H1 (cell line): ENCODE results near the gene CCDC112. TPM values are rescaled to one million over a fixed set of nuclear protein-coding genes. Genes with fewer than 3 reads are reported as not detected.

Source experiments
- CTCF ChIA-PET: fragments of 300-600 bp; sonication (Branson Sonifier 250); formaldehyde crosslinking; loops from one replicate; lab custom pipeline; 2021; ENCODE audit not compliant: partially characterized antibody; lab: Charles Lee
- POLR2A ChIA-PET: fragments of 300-600 bp; sonication (Branson Sonifier 250); formaldehyde crosslinking; loops from one replicate; lab custom pipeline; 2021; ENCODE audit warnings: inconsistent platforms; ENCODE audit not compliant: partially characterized antibody; lab: Charles Lee
- DNase-seq, 2 experiments: peaks; one replicate each; pipeline versions ENCODE4 v3.0.0 to v3.0.0-alpha.2; 2010 to 2022; ENCODE audit warnings: low spot score in 2 of 2, low read depth in 1 of 2, mixed read lengths in 1 of 2
- FAIRE-seq: peaks from 2 replicates; lab custom pipeline; 2011; peaks lifted over from hg19 to GRCh38; lab: Jason Lieb, UNC
- H2AFZ ChIP-seq: 2 replicates; pipeline ENCODE4 v1.8.1; 2012; ENCODE audit warnings: low read length, inconsistent platforms
- H2AK5ac ChIP-seq: 2 replicates; pipeline ENCODE4 v1.6.1; 2013; ENCODE audit warnings: low read depth, low read length
- H2BK120ac ChIP-seq: replicated peaks from 2 replicates; pipeline ENCODE3; 2013; ENCODE audit warnings: low read depth, low read length, inconsistent platforms
- H2BK12ac ChIP-seq: 2 replicates; pipeline ENCODE4 v1.6.1; 2013; ENCODE audit warnings: low read depth, low read length
- H2BK15ac ChIP-seq: 2 replicates; pipeline ENCODE4 v1.6.1; 2013; ENCODE audit warnings: low read length
- H2BK20ac ChIP-seq: 2 replicates; pipeline ENCODE4 v1.6.1; 2013; ENCODE audit warnings: low read length
- H2BK5ac ChIP-seq: 2 replicates; pipeline ENCODE4 v1.6.1; 2013; ENCODE audit warnings: low read depth, low read length
- H3K14ac ChIP-seq: 2 replicates; pipeline ENCODE4 v1.6.1; 2013; ENCODE audit warnings: inconsistent platforms; ENCODE audit not compliant: insufficient read length
- H3K18ac ChIP-seq: 2 replicates; pipeline ENCODE4 v1.6.1; 2013; ENCODE audit warnings: low read length; ENCODE audit errors: extremely low read depth
- H3K23ac ChIP-seq: 2 replicates; pipeline ENCODE4 v1.6.1; 2013; ENCODE audit warnings: inconsistent platforms; ENCODE audit not compliant: insufficient read length
- H3K23me2 ChIP-seq: 2 replicates; pipeline ENCODE4 v1.6.1; 2013; ENCODE audit warnings: low read depth, low read length
- H3K27ac ChIP-seq: 2 replicates; pipeline ENCODE4 v1.6.1; 2011; ENCODE audit warnings: low read depth, low read length, inconsistent platforms
- H3K27me3 ChIP-seq, 4 experiments: replicated peaks in 1 of 4; 1 replicate in 1 of 4; 2 replicates in 3 of 4; pipeline versions ENCODE4 v1.6.1 to v1.8.1; 2011 to 2013; ENCODE audit warnings: low read length in 3 of 4, mild to moderate bottlenecking in 3 of 4, inconsistent platforms in 2 of 4, mixed read lengths in 2 of 4, moderate library complexity in 1 of 4; ENCODE audit not compliant: control insufficient read depth in 3 of 4, insufficient read depth in 3 of 4; ENCODE audit errors: extremely low read depth in 1 of 4
- H3K36me3 ChIP-seq, 4 experiments: 2 replicates each; pipeline versions ENCODE4 v1.6.1 to v1.8.1; 2011 to 2013; ENCODE audit warnings: mild to moderate bottlenecking in 4 of 4, low read length in 3 of 4, moderate library complexity in 2 of 4, control low read depth in 1 of 4, inconsistent platforms in 1 of 4; ENCODE audit not compliant: insufficient read depth in 4 of 4, control insufficient read depth in 2 of 4
- H3K4ac ChIP-seq: replicated peaks from 2 replicates; pipeline ENCODE3; 2013; ENCODE audit warnings: low read length, low read depth, mixed read lengths, inconsistent platforms; ENCODE audit not compliant: insufficient read length
- H3K4me1 ChIP-seq, 4 experiments: replicated peaks in 1 of 4; 1 replicate in 1 of 4; 2 replicates in 3 of 4; pipeline versions ENCODE4 v1.6.1 to v1.8.1; 2011 to 2013; ENCODE audit warnings: low read length in 3 of 4, inconsistent platforms in 2 of 4, mixed read lengths in 1 of 4; ENCODE audit not compliant: insufficient read depth in 4 of 4, control insufficient read depth in 3 of 4
- H3K4me2 ChIP-seq, 2 experiments: 2 replicates each; pipeline versions ENCODE4 v1.6.1 to v1.8.1; 2011 to 2013; ENCODE audit warnings: low read depth in 2 of 2, low read length in 2 of 2, control low read depth in 1 of 2, inconsistent platforms in 1 of 2, mild to moderate bottlenecking in 1 of 2; ENCODE audit not compliant: insufficient read depth in 1 of 2
- H3K4me3 ChIP-seq, 4 experiments: fragments of 200-600, 300-600 bp in 1 of 4; sonication (generic), shearing (Covaris generic), sonication (Bioruptor Twin) in 1 of 4; 2 replicates each; pipeline versions ENCODE4 v1.5.1 to v1.8.1; 2011 to 2016; ENCODE audit warnings: low read length in 4 of 4, low read depth in 3 of 4, control low read depth in 2 of 4, inconsistent platforms in 2 of 4, mild to moderate bottlenecking in 2 of 4, mixed read lengths in 1 of 4, moderate library complexity in 1 of 4; ENCODE audit not compliant: insufficient read depth in 2 of 4; ENCODE audit errors: extremely low read depth in 1 of 4
- H3K56ac ChIP-seq: replicated peaks from 2 replicates; pipeline ENCODE3; 2013; ENCODE audit warnings: low read depth, mild to moderate bottlenecking, mixed read lengths, low read length, inconsistent platforms; ENCODE audit not compliant: insufficient read length
- H3K79me1 ChIP-seq: 2 replicates; pipeline ENCODE4 v1.6.1; 2013; ENCODE audit warnings: low read depth, low read length, control low read depth
- H3K79me2 ChIP-seq, 2 experiments: 2 replicates each; pipeline versions ENCODE4 v1.6.1 to v1.8.1; 2012 to 2013; ENCODE audit warnings: low read length in 2 of 2, mild to moderate bottlenecking in 2 of 2, inconsistent platforms in 1 of 2; ENCODE audit not compliant: insufficient read depth in 2 of 2, control insufficient read depth in 1 of 2
- H3K9ac ChIP-seq, 4 experiments: replicated peaks in 1 of 4; 1 replicate in 1 of 4; 2 replicates in 3 of 4; pipeline versions ENCODE4 v1.6.1 to v1.8.1; 2011 to 2013; ENCODE audit warnings: low read depth in 3 of 4, low read length in 3 of 4, control low read depth in 2 of 4, mild to moderate bottlenecking in 2 of 4, moderate library complexity in 2 of 4, inconsistent platforms in 1 of 4; ENCODE audit errors: extremely low read depth in 1 of 4
- H3K9me3 ChIP-seq, 2 experiments: 2 replicates each; pipeline versions ENCODE4 v1.6.1 to v1.8.1; 2012 to 2013; ENCODE audit warnings: mild to moderate bottlenecking in 2 of 2, moderate library complexity in 2 of 2, control low read depth in 1 of 2, inconsistent platforms in 1 of 2, low read depth in 1 of 2, low read length in 1 of 2, mixed read lengths in 1 of 2; ENCODE audit not compliant: insufficient read depth in 2 of 2
- H4K20me1 ChIP-seq, 2 experiments: replicated peaks in 1 of 2; 2 replicates each; pipeline versions ENCODE3 to v1.8.1; 2011 to 2013; ENCODE audit warnings: inconsistent platforms in 2 of 2, low read length in 2 of 2, mild to moderate bottlenecking in 1 of 2; ENCODE audit not compliant: insufficient read depth in 2 of 2, control insufficient read depth in 1 of 2
- H4K5ac ChIP-seq: 2 replicates; pipeline ENCODE4 v1.6.1; 2013; ENCODE audit warnings: low read length, low read depth, mixed read lengths, inconsistent platforms; ENCODE audit not compliant: insufficient read length
- H4K8ac ChIP-seq: 2 replicates; pipeline ENCODE4 v1.8.0; 2013; ENCODE audit warnings: mild to moderate bottlenecking, moderate library complexity, low read length, inconsistent platforms; ENCODE audit not compliant: insufficient read depth; ENCODE audit errors: extremely low read depth
- H4K91ac ChIP-seq: replicated peaks from 2 replicates; pipeline ENCODE3; 2013; ENCODE audit warnings: low read length, mixed read lengths, inconsistent platforms; ENCODE audit not compliant: insufficient read length
- HDAC2 ChIP-seq, 2 experiments: fragments of 300-600 bp in 1 of 2; sonication (generic) in 1 of 2; IDR thresholded peaks; 2 replicates each; pipeline ENCODE4 v1.6.1; 2011 to 2012; ENCODE audit warnings: low read depth in 2 of 2, low read length in 2 of 2, mild to moderate bottlenecking in 2 of 2, moderate library complexity in 2 of 2, borderline replicate concordance in 1 of 2, inconsistent platforms in 1 of 2
- RNF2 ChIP-seq: fragments of 200-900, 300-1000 bp; sonication (generic); IDR thresholded peaks from 2 replicates; pipeline ENCODE4 v1.7.1; 2016; ENCODE audit warnings: borderline replicate concordance, low read depth, mild to moderate bottlenecking, antibody characterized with exemption, low read length; ENCODE audit not compliant: poor library complexity, severe bottlenecking; ENCODE audit errors: missing control alignments
- WGBS, 2 experiments: shearing (Covaris generic) in 1 of 2; methylation state at CpG; one replicate each; pipeline versions ENCODE4 v1.1.6 to v1.1.7; 2013 to 2015; ENCODE audit warnings: low lambda C conversion rate in 2 of 2, mixed read lengths in 2 of 2, inconsistent platforms in 1 of 2, low coverage in 1 of 2, missing lambda C conversion rate in 1 of 2; ENCODE audit not compliant: insufficient replicate concordance in 2 of 2, insufficient coverage in 1 of 2, insufficient read length in 1 of 2; ENCODE audit errors: extremely low coverage in 1 of 2, missing lambda C conversion rate in 1 of 2; 5-methylcytosine and 5-hydroxymethylcytosine counted together
- polyA plus RNA-seq, 7 experiments: library from polyadenylated mRNA; depleted of rRNA in 3 of 7; stranded (reverse) in 5 of 7; unstranded in 2 of 7; fragments of >200 nt in 5 of 7; fragments of 200-250 nt in 2 of 7; gene quantifications; 1 replicate in 5 of 7; 2 replicates in 1 of 7; 4 replicates in 1 of 7; pipeline versions ENCODE4 v1.2.1 to v1.2.3, GENCODE V29; 2011 to 2013; ENCODE audit warnings: missing spikeins in 2 of 7, mixed read lengths in 2 of 7
- total RNA-seq: library from RNA; stranded (reverse); fragmentation: NEBNext Ultra II Directional; extraction: Animal tissue kit (Norgen Biotek cat#: 25700); gene quantifications from 2 replicates; pipeline ENCODE4 v1.2.1, GENCODE V29; 2021
- TF ChIP-seq, protein P1 (sequence below): IDR thresholded peaks from 2 replicates; pipeline ENCODE4 v1.6.1; 2012; ENCODE audit warnings: low read length, inconsistent platforms

Gene CCDC112
- total and polyA plus RNA-seq, 2 of the 8 experiments (the other 6 are each of a cell fraction or from before 2014, with no cell fraction given), result 3.3 to 15.6 TPM

DNA sequence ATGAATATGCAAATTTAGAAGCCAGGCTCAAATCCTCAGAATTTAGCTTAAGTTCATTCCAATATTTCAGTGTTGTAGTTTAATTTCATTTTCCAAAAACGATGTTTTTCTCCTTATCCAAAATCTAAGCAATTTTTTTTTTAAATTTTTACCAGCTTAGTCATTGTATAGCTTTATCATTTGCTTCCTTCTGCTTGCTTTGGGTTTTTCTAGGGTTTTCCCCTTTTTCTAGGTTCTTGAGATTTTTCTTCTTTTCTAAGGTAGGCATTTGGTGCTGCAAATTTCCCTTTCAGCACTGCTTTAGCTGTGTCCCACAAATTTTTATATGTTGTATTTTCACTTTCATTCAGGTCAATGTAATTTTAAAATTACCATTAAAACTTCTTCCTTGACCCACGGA lies 34.4 kb upstream of the CCDC112 start:
- Histone ChIP-seq H2BK12ac (no peak overlapping the region), H2BK15ac (no peak overlapping the region), H3K79me1 (no peaks in the 10 kb centered on the region), H3K36me3 (no peaks in the 10 kb centered on the region), H3K27me3 (no peaks in the 10 kb centered on the region; a peak in 1 of 7 replicates), H4K8ac (no peak overlapping the region), H4K20me1 (no peaks in the 10 kb centered on the region), H2BK20ac (no peak overlapping the region), H3K14ac (no peak overlapping the region), H3K4me3 (no peak overlapping the region), H4K5ac (no peak overlapping the region), H3K79me2 (no peaks in the 10 kb centered on the region), H3K9ac (no peak overlapping the region), H2AK5ac (no peak overlapping the region), H3K27ac (no peak overlapping the region), H3K23ac (no peak overlapping the region), H3K23me2 (no peaks in the 10 kb centered on the region), H2BK120ac (no peak overlapping the region), H2BK5ac (no peak overlapping the region), H3K4me1 (peaks cover 0 to 9% (median 4%) of the 10 kb centered on the region in 4 experiments; a peak in 4 of 7 replicates), H3K4ac (no peak overlapping the region), H3K18ac (no peak overlapping the region), H3K9me3 (no peaks in the 10 kb centered on the region), H3K4me2 (no peak overlapping the region), H3K56ac (no peak overlapping the region), H2AFZ (no peak overlapping the region), H4K91ac (no peak overlapping the region)
- TF ChIP-seq, protein P1, sequence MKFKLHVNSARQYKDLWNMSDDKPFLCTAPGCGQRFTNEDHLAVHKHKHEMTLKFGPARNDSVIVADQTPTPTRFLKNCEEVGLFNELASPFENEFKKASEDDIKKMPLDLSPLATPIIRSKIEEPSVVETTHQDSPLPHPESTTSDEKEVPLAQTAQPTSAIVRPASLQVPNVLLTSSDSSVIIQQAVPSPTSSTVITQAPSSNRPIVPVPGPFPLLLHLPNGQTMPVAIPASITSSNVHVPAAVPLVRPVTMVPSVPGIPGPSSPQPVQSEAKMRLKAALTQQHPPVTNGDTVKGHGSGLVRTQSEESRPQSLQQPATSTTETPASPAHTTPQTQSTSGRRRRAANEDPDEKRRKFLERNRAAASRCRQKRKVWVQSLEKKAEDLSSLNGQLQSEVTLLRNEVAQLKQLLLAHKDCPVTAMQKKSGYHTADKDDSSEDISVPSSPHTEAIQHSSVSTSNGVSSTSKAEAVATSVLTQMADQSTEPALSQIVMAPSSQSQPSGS, result no peak
- TF ChIP-seq HDAC2 (IDR thresholded peaks at IDR 0.05; ENCODE audit: borderline replicate concordance in 1 of 2, low read depth in 2 of 2, low read length in 2 of 2), result no peak
- TF ChIP-seq RNF2, result no peak
- ChIA-PET POLR2A (interaction anchor here (2.3 kb wide), 1 partner anchor 213 kb away, joined by 8 read pairs; the partner anchor contains the start of gene FEM1C), CTCF (interaction anchor here (0.6 to 1.0 kb wide), 3 partner anchors 23 to 1956 kb away, joined by 3 to 4 read pairs (median 3); no protein-coding TSS in a partner anchor)
- FAIRE-seq, result no peak
- WGBS, 2 experiments, result 92% methylated on average over 2 of the region's 2 CpGs; no CpG with 5 or more reads in 1 of the 2 experiments
- no peak for DNase-seq
